HG03039 (cell line): ENCODE results near the gene GABPB1.

Experiments
- ATAC-seq: cut with Tn5 transposase; IDR thresholded peaks from one replicate; pipeline ENCODE4 v1.9.1; 2021; ENCODE audit warnings: mild to moderate bottlenecking, moderate library complexity; ENCODE audit not compliant: unreplicated experiment

Gene GABPB1

DNA sequence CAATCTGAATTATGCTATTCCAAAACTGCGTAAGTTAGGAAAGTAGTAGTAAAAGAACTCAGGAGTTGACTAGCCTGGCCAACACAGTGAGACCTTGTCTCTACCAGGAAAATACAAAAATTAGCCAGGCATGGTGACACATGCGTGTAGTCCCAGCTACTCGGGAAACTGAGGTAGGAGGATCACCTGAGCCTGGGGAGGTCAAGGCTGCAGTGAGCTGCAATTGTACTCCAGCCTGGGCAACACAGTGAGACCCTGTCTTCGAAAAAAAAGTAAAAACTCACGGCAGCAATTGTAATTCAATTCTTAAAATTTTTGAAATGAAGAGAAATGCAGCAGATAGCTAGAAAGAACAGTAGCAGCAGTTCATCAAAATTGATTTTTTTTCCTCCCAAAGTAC is 9.7 kb downstream of the GABPB1 start:
- ATAC-seq, result no peak

GRCh38 chr15:50344006-50344464 is 11.0 kb downstream of the GABPB1 start:
- no peak for ATAC-seq

GRCh38 chr15:50341616-50342136 is 13.3 kb downstream of the GABPB1 start:
- ATAC-seq, result no peak

GRCh38 chr15:50340416-50340815 is 14.6 kb downstream of the GABPB1 start:
- no peak for ATAC-seq

DNA sequence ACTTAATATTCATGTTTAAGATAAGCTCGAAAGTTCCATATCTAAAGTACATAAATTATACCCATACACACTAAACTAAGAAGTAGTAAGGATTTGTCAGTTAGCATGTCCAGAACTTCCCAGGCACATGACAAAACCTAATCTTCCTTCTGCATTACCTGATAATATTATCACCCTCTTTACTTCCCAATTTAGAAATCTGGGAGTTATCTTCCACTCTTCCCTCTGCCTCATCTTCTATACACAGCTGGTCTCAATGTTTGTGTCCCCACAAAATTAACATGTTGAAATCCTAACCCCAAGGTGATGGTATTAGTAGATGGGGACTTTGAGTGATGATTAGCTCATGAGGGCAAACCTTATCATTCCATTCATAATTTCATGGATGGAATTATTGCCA is 15.3 kb downstream of the GABPB1 start:
- no peak for ATAC-seq

DNA sequence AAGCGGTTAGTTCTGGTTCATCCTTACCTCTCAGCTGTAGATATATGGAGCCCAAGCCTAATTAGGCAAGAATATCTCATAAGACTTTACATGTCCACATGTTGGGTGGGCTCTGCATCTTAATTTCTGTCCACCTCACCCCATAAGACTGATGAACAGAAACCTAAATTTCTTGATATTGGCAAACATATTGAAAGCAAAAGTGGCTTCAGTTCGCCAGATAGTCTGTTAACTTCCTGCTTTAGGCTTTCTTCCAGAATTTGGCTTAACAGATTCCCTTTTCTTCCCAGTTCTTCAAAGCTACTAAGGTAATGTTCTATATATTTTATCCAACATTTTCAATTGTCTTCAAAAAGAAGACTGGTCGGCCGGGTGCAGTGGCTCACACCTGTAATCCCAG is 19.7 kb downstream of the GABPB1 start:
- ATAC-seq, result no peak

DNA sequence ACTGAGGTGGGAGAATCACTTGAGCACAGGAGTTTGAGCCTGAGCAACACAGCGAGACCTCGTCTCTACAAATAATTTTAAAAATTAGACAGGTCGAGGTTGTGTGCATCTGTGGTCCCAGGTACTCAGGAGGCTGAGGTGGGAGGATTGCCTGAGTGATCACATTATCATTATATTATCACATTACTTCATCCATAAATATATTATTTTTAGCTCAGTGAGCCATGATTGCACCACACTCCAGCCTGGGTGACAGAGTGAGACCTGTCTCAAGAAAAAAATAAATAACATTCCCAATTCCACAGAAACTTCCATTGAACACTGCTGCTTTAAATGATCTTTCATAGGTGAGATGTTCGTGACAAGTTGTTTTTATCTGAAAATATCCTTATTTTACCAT is 21.8 kb downstream of the GABPB1 start:
- ATAC-seq, result no peak

- no peak for ATAC-seq
Observed at GRCh38 chr15:50330921-50331320, 24.1 kb downstream of the GABPB1 start.

- no peak for ATAC-seq
Observed at GRCh38 chr15:50328116-50328515, 26.9 kb downstream of the GABPB1 start.

- ATAC-seq, result no peak
Observed at GRCh38 chr15:50321680-50322210, 33.3 kb downstream of the GABPB1 start.

- ATAC-seq, result no peak
Observed at GRCh38 chr15:50320504-50320903, 34.5 kb downstream of the GABPB1 start.

DNA sequence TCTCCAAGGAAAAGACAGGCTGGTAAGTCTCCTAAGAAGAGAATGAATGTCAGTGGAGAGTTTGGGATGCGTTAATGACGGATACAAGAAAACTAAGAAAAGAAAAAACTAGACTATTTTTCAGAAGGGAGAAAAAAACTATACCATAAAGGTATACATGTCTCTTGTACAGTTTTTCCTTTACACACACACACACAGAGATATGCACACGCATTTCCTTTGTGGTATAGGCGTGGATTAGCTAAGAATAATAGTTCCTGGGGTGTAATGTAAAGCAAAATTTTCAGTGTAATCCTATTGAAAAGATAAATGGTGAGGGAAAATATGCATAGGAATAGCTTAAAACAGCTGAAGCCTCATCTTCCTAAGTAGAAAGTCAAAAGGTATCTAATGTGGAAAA is 36.3 kb downstream of the GABPB1 start:
- ATAC-seq, result no peak

DNA sequence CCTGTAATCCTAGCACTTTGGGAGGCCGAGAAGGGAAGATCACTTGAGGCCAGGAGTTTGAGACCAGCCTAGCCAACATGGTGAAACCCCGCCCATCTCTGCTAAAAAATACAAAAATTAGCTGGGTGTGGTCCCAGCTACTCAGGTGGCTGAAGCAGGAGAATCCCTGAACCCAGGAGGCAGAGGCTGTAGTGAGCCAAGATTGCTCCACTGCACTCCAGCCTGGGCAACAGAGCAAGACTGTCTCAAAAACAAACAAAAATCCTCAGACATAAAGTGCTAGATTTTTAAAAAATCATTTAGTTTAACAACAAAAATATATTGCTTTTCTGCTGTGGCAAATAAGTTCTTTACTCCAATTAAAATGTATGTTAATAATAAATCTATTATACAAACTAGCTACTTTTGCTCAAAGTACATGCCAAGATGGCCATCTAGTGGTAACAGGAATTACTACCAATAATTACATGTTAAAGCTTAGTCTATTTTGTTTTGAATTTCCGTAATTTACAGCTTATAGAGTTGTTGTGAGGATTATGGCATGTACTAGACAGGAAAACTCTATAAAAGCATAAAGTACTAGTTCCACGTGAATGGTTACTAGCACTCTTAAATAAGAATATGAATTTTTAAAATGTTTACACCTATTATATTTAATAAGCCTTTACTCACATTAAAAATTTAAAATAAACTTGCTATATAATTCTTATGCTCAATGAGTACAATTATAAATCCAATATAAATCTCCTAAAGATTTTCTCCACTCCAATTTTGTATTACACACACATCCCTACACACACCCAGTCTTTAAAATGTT is 39.0 kb downstream of the GABPB1 start:
- no peak for ATAC-seq

- ATAC-seq, result no peak
Observed at GRCh38 chr15:50312636-50313035, 42.4 kb downstream of the GABPB1 start.

GRCh38 chr15:50307799-50308198 is 47.2 kb downstream of the GABPB1 start:
- ATAC-seq, result no peak

DNA sequence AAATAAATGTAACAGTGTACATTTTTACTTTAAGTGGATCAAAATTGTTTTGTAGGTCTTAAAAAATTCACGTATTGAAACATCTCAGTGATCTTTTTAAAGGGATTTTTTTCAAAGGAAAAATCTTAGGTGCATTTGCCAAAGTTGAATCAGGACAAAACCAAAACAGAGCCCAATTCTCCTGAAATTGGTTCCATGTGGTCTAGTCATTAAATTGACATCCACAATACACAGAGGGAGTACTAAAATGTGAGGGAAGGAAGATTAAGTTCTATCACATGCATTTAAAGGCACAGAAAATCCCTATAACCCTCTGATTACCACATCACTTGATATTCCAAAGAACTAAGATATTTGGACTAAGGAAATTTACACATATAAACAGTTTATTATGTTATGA is 50.2 kb downstream of the GABPB1 start:
- ATAC-seq, result no peak

DNA sequence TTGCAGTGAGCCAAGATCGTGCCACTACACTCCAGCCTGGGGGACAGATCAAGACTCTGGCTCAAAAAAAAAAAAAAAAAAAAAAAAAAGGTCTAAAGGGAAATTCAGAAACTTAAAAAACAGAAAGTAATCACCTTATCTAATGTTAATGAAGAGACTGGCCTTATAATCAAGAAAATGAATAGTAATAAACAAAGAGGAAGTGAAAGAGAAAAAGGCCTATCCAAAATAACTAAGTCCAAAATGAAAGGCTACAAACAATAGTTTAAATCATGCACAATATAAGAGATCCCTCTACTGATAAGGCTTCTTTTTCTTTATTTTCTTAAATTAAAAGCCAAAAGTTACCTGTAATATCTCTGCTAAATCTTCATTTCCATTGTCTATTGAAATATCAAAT is 52.4 kb downstream of the GABPB1 start:
- no peak for ATAC-seq

- no peak for ATAC-seq
Observed at GRCh38 chr15:50298340-50298739, 56.7 kb downstream of the GABPB1 start.

GRCh38 chr15:50295966-50296365 is 59.0 kb downstream of the GABPB1 start:
- ATAC-seq, result no peak

DNA sequence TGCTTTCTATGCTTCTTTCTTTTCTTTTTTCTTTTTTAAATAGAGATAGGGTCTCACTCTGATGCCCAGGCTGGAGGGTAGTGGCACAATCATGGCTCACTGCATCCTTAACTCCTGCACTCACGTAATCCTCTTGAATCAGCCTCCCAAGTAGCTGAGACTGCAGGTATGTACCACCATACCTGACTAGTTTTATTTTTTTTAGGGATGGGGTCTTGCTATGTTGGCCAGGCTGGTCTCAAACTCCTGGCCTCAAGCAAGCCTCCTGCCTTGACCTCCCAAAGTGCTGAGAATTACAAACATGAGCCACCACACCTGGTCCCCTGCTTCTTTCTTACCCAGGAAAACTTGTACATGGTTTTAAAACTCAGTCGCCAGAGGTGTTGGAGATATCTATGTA is 65.2 kb downstream of the GABPB1 start:
- no peak for ATAC-seq

DNA sequence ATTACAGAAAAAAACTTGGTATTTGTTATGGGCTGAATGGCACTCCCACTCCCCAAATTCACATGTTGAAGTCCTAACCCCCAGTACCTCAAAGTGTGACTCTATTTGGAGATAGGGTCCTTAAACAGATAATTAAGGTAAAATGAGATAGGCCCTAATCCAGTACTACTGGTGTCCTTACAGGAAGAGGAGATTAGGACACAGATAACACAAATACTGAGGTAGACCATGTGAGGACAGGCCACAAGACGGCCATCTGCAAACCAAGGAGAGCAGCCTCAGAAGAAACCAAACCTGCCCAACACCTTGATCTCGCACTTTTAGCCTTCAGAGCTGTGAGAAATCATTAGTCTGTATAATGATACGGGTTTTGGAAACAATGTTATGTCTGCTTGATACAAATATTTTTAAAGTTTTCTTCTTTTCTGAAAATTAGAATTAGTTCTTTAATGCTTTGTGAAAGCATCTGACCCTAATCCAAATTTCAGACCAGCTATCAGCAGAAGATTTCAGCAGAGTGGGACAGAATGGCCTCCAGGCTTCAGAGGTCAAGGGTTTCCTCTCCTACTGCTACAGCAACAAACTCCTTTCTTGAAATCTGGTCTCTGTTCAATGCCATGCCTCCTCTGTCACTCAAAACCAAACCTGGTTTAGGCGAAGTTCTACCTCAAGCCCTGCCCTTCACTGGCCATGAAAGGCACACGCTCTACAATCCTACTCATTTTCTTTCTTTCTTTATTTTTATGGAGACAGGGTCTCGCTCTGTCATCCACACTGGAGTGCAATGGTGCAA is 67.5 kb downstream of the GABPB1 start:
- no peak for ATAC-seq

DNA sequence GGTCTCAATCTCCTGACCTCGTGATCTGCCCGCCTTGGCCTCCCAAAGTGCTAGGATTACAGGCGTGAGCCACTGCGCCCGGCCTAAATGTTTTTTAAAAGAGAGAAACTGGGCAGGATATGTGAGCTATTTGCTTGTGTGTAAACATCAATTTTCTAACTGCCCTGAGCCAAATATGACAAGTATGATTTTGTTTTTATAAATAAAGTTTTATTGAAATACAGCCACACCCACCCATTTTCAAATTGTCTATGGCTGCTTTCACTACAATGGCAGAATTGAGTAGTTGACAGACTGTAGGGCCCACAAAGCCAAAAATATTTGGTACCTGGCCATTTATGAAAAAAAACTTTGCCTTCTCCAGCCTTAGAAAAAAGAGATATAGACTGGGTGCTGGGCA is 73.6 kb downstream of the GABPB1 start:
- no peak for ATAC-seq
